Putamen (tissue), 1 donor: ENCODE results near the gene RBM41.

ENCODE experiments used
- DNase-seq: peaks from one replicate; pipeline ENCODE4 v3.0.0-alpha.2; 2016; ENCODE audit warnings: low spot score

The RBM41 gene

GRCh38 chrX:107025545-107025944 is 93.1 kb downstream of the RBM41 start:
- DNase-seq: peak; percentile 0

GRCh38 chrX:107014936-107015335 is 103.7 kb downstream of the RBM41 start:
- DNase-seq: no peak
